Gastroesophageal sphincter (tissue), 4 donors: ENCODE results near the gene TPRN. TPM values are rescaled to one million over a fixed set of nuclear protein-coding genes. Genes with fewer than 3 reads are reported as not detected.

Experiments used
- ATAC-seq: fragments of 150-250 bp; one replicate; pipeline ENCODE4 v1.9.1; 2016; ENCODE audit warnings: mild to moderate bottlenecking, moderate library complexity
- H3K27ac ChIP-seq, 4 donors: fragments of 200-600 bp; sonication (generic) in 3 of 4; 1 replicate in 3 of 4; 2 replicates in 1 of 4; pipeline ENCODE4 v1.5.1; 2016 to 2019
- H3K27me3 ChIP-seq: fragments of 200-600 bp; sonication (generic); one replicate; pipeline ENCODE4 v1.5.1; 2019
- H3K36me3 ChIP-seq, 2 donors: fragments of 200-600 bp; sonication (generic); one replicate each; pipeline ENCODE4 v1.5.1; 2019; ENCODE audit warnings: control low read depth in 1 of 2
- H3K4me1 ChIP-seq, 3 donors: fragments of 200-600 bp; sonication (generic); 1 replicate in 2 of 3; 2 replicates in 1 of 3; pipeline ENCODE4 v1.5.1; 2016 to 2019; ENCODE audit warnings: control low read depth in 2 of 3
- H3K4me3 ChIP-seq, 2 donors: fragments of 200-600 bp; sonication (generic); one replicate each; pipeline ENCODE4 v1.5.1; 2019; ENCODE audit warnings: mild to moderate bottlenecking in 1 of 2, moderate library complexity in 1 of 2
- H3K9me3 ChIP-seq, 3 donors: fragments of 200-600 bp; sonication (generic); one replicate each; pipeline ENCODE4 v1.5.1; 2017 to 2019; ENCODE audit warnings: control low read depth in 2 of 3
- CTCF ChIP-seq, 4 experiments: fragments of 200-600 bp in 2 of 4; fragments of 450-650 bp in 2 of 4; sonication (generic) in 1 of 4; IDR thresholded peaks; one replicate each; pipeline ENCODE4 v1.5.1; 2017 to 2019; ENCODE audit warnings: antibody characterized with exemption in 4 of 4, mild to moderate bottlenecking in 2 of 4, moderate library complexity in 2 of 4
- EP300 ChIP-seq: sonication (generic); formaldehyde crosslinking; IDR thresholded peaks from one replicate; pipeline ENCODE4 v1.6.1; 2017; ENCODE audit warnings: antibody characterized with exemption, mild to moderate bottlenecking
- POLR2A ChIP-seq, 2 donors: fragments of 450-650 bp; IDR thresholded peaks; one replicate each; pipeline ENCODE4 v1.6.1; 2017; ENCODE audit warnings: antibody characterized with exemption in 2 of 2, mild to moderate bottlenecking in 2 of 2, moderate library complexity in 1 of 2
- POLR2AphosphoS5 ChIP-seq: sonication (generic); formaldehyde crosslinking; IDR thresholded peaks from one replicate; pipeline ENCODE4 v1.6.1; 2017; ENCODE audit warnings: antibody characterized with exemption
- WGBS, 2 donors: methylation state at CpG; one replicate each; pipeline ENCODE4 v1.1.5; 2018; ENCODE audit warnings: low coverage in 1 of 2; 5-methylcytosine and 5-hydroxymethylcytosine counted together
- total RNA-seq, 4 donors: library from RNA; depleted of rRNA; stranded (reverse); fragments of >200 nt; gene quantifications; one replicate each; pipeline ENCODE4 v1.1.0, GENCODE V29; 2016

The TPRN gene
- total RNA-seq, 4 donors from 2014 or later, result 3.6 to 11.6 (median 6.1) TPM

GRCh38 chr9:137226338-137227053 lies 26.0 kb upstream of the TPRN start:
- 69 to 86% methylated on average over 3 of the region's 18 CpGs for WGBS, 2 donors
- H3K27ac ChIP-seq, result no peak overlapping the region
- ATAC-seq, result no peak
- TF ChIP-seq CTCF (IDR thresholded peaks at IDR 0.05) (no peak), EP300 (no peak)
- H3K27me3 ChIP-seq, result peaks cover 56% of the 10 kb centered on the region
- no peak overlapping the region for H3K4me3 ChIP-seq
- no peaks in the 10 kb centered on the region for H3K36me3 ChIP-seq
- no peaks in the 10 kb centered on the region for H3K9me3 ChIP-seq
- H3K4me1 ChIP-seq, result peaks cover 0 to 38% (median 14%) of the 10 kb centered on the region in 3 donors

- Histone ChIP-seq H3K36me3 (no peaks in the 10 kb centered on the region), H3K27me3 (peaks cover 49% of the 10 kb centered on the region), H3K9me3 (no peaks in the 10 kb centered on the region), H3K4me1 (peaks cover 0 to 45% (median 17%) of the 10 kb centered on the region in 3 donors), H3K4me3 (no peak overlapping the region), H3K27ac (no peak overlapping the region)
- TF ChIP-seq EP300 (no peak), CTCF (IDR thresholded peaks at IDR 0.05) (no peak), POLR2A (IDR thresholded peaks at IDR 0.05) (no peak), POLR2AphosphoS5 (no peak)
- ATAC-seq, result no peak
- 0% methylated on average over 1 of the region's 21 CpGs; no CpG with 5 or more reads in 1 of the 2 donors for WGBS, 2 donors
Measured at GRCh38 chr9:137225699-137226331, 25.3 kb upstream of the TPRN start.

GRCh38 chr9:137224830-137225694 lies 24.5 kb upstream of the TPRN start, which contains the start of gene CYSRT1:
CYSRT1 (plus strand) TSS chr9:137225174; CDS start chr9:137225622, 448 bp downstream.
- Histone ChIP-seq H3K27ac (peak within 1 kb of the TSS in 3 of 4 donors; percentile 87 to 94 (median 92)), H3K9me3 (no peaks in the 10 kb centered on the region), H3K4me1 (peaks cover 0 to 47% (median 17%) of the 10 kb centered on the region in 3 donors), H3K4me3 (peak within 1 kb of the TSS; percentile 64 to 79), H3K27me3 (peaks cover 41% of the 10 kb centered on the region), H3K36me3 (no peaks in the 10 kb centered on the region)
- TF ChIP-seq CTCF (IDR thresholded peaks at IDR 0.05) (no peak), POLR2AphosphoS5 (no peak), EP300 (no peak), POLR2A (IDR thresholded peaks at IDR 0.05) (no peak)
- no peak for ATAC-seq
- 20% methylated on average over 1 of the region's 23 CpGs; no CpG with 5 or more reads in 1 of the 2 donors for WGBS, 2 donors

- Histone ChIP-seq H3K36me3 (no peaks in the 10 kb centered on the region), H3K9me3 (no peaks in the 10 kb centered on the region), H3K4me3 (peak overlapping the region; percentile 64 to 79), H3K4me1 (peaks cover 0 to 54% (median 17%) of the 10 kb centered on the region in 3 donors), H3K27me3 (peaks cover 24% of the 10 kb centered on the region), H3K27ac (peak overlapping the region; percentile 75 to 94 (median 90))
- ATAC-seq, result peak; percentile 94
- TF ChIP-seq CTCF (IDR thresholded peaks at IDR 0.05), result no peak
- TF ChIP-seq EP300, result no peak
- peak; percentile 30 to 51 for TF ChIP-seq POLR2A (IDR thresholded peaks at IDR 0.05)
- TF ChIP-seq POLR2AphosphoS5, result peak; percentile 35
- WGBS, 2 donors, result 0% methylated on average over 1 of the region's 63 CpGs; no CpG with 5 or more reads in 1 of the 2 donors
Measured at GRCh38 chr9:137223078-137223970, 22.8 kb upstream of the TPRN start.
